NCI-H524 (cell line): Measurements from ENCODE around the gene PLEKHJ1.

Experiments used
- DNase-seq, 2 experiments: peaks; one replicate each; lab custom pipeline; 2025; lab: John Stamatoyannopoulos, UW

Gene PLEKHJ1

GRCh38 chr19:2269244-2270156 is 33.4 kb upstream of the PLEKHJ1 start:
- DNase-seq = peak; percentile 94 to 97

- DNase-seq = no peak
These were observed 32.7 kb upstream of the PLEKHJ1 start for GRCh38 chr19:2268861-2269243.

GRCh38 chr19:2268480-2268830 is 32.3 kb upstream of the PLEKHJ1 start:
- DNase-seq = no peak

- no peak for DNase-seq
These were observed 30.3 kb upstream of the PLEKHJ1 start for GRCh38 chr19:2266183-2266993.

GRCh38 chr19:2261438-2262172 is 25.5 kb upstream of the PLEKHJ1 start:
- DNase-seq = peak in 1 of 2 experiments; percentile 31

- no peak for DNase-seq
These were observed 24.2 kb upstream of the PLEKHJ1 start for GRCh38 chr19:2260341-2260805.

- no peak for DNase-seq
These were observed 23.2 kb upstream of the PLEKHJ1 start for GRCh38 chr19:2259336-2259735.

- peak; percentile 82 to 88 for DNase-seq
These were observed 20.0 kb upstream of the PLEKHJ1 start, which contains the start of gene JSRP1 for GRCh38 chr19:2255982-2256685. TSS of gene JSRP1 (minus strand) at chr19:2256417. CDS start at chr19:2255314, 1,103 bp downstream.

GRCh38 chr19:2255112-2255845 is 19.1 kb upstream of the PLEKHJ1 start:
- no peak for DNase-seq

GRCh38 chr19:2254064-2254872 is 18.1 kb upstream of the PLEKHJ1 start:
- peak in 1 of 2 experiments; percentile 51 for DNase-seq

GRCh38 chr19:2253106-2254063 is 17.3 kb upstream of the PLEKHJ1 start:
- DNase-seq = peak in 1 of 2 experiments; percentile 36

- no peak for DNase-seq
These were observed 16.6 kb upstream of the PLEKHJ1 start for GRCh38 chr19:2252797-2253105.

GRCh38 chr19:2252055-2252796 is 16.1 kb upstream of the PLEKHJ1 start:
- DNase-seq = no peak

- no peak for DNase-seq
These were observed 15.3 kb upstream of the PLEKHJ1 start for GRCh38 chr19:2251106-2252054.

GRCh38 chr19:2250766-2251105 is 14.6 kb upstream of the PLEKHJ1 start:
- DNase-seq = no peak

- peak in 1 of 2 experiments; percentile 24 for DNase-seq
These were observed 14.0 kb upstream of the PLEKHJ1 start for GRCh38 chr19:2249880-2250765.
